ENCODE data around the gene RMND5B.
"Not testable (repeated sequence)": the region's sequence is repeated elsewhere in the genome, so short reads cannot be mapped to it uniquely, and the experiment has no call there.

The RMND5B gene

GRCh38 chr5:178174456-178174855 lies 43.6 kb downstream of the RMND5B start:
- DNase-seq (ENCODE audit: low read depth): no peak

GRCh38 chr5:178176791-178177190 lies 46.0 kb downstream of the RMND5B start:
- DNase-seq (ENCODE audit: low read depth): no peak

GRCh38 chr5:178177569-178177968 lies 46.8 kb downstream of the RMND5B start:
- DNase-seq (ENCODE audit: low read depth): no peak

- no peak for DNase-seq (ENCODE audit: low read depth)
Measured at GRCh38 chr5:178180141-178180863, 49.5 kb downstream of the RMND5B start.

- no peak for DNase-seq (ENCODE audit: low read depth)
Measured at GRCh38 chr5:178182158-178182876, 51.5 kb downstream of the RMND5B start.

- DNase-seq (ENCODE audit: low read depth): no peak
Measured at GRCh38 chr5:178186427-178186826, 55.6 kb downstream of the RMND5B start.

GRCh38 chr5:178187014-178187413 lies 56.2 kb downstream of the RMND5B start, which contains the start of gene GMCL2:
Gene GMCL2 (minus strand): TSS chr5:178187371. CDS start chr5:178187299, 72 bp downstream.
- no peak for DNase-seq (ENCODE audit: low read depth)

- DNase-seq (ENCODE audit: low read depth): no peak
Measured at GRCh38 chr5:178189433-178189832, 58.6 kb downstream of the RMND5B start.

- no peak for DNase-seq (ENCODE audit: low read depth)
Measured at GRCh38 chr5:178191661-178192060, 60.8 kb downstream of the RMND5B start.

- DNase-seq (ENCODE audit: low read depth): no peak
Measured at GRCh38 chr5:178192244-178192643, 61.4 kb downstream of the RMND5B start.

- no peak for DNase-seq (ENCODE audit: low read depth)
Measured at GRCh38 chr5:178192787-178193186, 62.0 kb downstream of the RMND5B start.

- no peak for DNase-seq (ENCODE audit: low read depth)
Measured at GRCh38 chr5:178193251-178193809, 62.5 kb downstream of the RMND5B start.

GRCh38 chr5:178194026-178194425 lies 63.2 kb downstream of the RMND5B start:
- DNase-seq (ENCODE audit: low read depth): no peak

- DNase-seq (ENCODE audit: low read depth): no peak
Measured at GRCh38 chr5:178196281-178196812, 65.5 kb downstream of the RMND5B start.

GRCh38 chr5:178196986-178197385 lies 66.2 kb downstream of the RMND5B start:
- no peak for DNase-seq (ENCODE audit: low read depth)

- DNase-seq (ENCODE audit: low read depth): not testable (repeated sequence)
Measured at GRCh38 chr5:178198151-178198550, 67.3 kb downstream of the RMND5B start.

GRCh38 chr5:178198706-178199105 lies 67.9 kb downstream of the RMND5B start:
- no peak for DNase-seq (ENCODE audit: low read depth)

GRCh38 chr5:178199581-178200434 lies 69.0 kb downstream of the RMND5B start:
- no peak for DNase-seq (ENCODE audit: low read depth)
